ENCODE data around the gene RAB7A.
"Not testable (repeated sequence)": the region's sequence is repeated elsewhere in the genome, so short reads cannot be mapped to it uniquely, and the experiment has no call there.

Gene RAB7A

DNA sequence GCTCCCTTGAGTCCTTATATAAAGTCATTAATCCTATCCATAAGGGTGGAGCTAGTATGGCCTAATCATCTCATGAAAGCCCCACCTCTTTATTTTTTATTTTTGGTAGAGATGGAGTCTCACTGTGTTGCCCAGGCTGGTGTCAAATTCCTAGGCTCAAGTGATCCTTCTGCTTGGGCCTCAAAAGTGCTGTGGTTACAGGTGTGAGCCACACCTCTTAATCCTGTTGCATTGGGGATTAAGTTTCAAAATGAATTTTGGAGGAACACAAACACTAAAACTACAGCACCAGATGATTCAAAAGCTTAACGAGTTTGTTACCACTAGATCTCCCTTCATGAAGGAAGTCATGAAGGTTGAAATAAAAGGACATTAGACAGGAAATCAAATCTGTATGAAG, 27.7 kb downstream of the RAB7A start:
- DNase-seq (ENCODE audit: low read depth): no peak

DNA sequence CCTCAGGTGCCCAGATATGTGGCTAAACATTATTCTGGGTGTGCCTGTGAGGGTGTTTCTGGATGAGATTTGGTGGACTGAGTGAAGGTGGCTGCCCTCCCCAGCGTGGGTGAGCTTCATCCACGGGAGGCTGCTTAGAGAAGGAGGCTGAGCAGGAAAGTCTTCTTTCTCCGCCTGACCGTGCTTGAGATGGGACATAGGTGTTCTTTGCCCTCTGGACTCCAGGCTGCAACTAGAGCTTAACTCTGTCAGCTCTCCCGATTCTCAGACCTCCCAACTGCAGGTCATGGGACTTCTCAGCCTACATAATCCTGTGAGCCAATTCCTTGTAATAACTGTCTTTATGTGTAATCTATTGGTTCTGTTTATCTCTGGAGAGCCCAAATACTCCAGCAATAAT, 34.1 kb downstream of the RAB7A start:
- no peak for DNase-seq (ENCODE audit: low read depth)

DNA sequence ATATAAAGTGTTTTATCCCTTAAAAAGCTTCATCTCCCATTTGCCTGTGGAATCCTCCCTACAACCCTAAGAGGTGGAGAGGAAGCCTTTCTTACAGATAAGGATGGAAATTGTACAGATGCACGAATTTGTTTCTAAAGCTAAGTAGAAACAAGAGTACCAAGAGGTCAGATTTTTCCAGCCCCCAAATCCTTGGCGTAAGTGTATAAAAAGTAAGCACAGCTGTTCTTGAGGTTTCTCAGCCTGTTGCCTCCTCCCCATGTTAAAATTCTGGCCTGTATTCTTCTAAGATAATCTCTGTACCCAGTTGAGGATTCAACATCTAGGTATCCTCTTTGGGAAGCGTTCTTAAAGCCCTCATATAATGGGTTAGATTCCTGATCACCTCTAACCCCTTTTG, 34.9 kb downstream of the RAB7A start:
- no peak for DNase-seq (ENCODE audit: low read depth)

DNA sequence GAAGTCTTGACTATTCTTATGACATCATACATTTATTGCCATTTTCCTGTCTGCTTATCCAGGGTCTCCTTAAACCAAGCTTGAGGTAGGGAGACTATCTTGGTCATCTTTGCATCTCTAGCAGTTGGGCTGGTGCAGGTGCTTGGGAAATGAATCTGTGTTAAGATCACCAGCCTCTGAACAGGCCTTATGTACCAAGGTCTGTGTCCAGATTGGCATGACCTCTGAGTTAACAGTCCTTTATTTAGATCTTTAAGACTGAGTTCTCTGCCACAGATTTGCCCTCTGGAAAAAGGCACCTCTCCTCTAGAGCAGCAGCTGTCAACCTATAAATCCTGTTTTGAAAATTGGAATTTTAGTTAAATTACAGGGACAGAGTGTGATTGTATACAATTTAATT, 35.4 kb downstream of the RAB7A start:
- DNase-seq (ENCODE audit: low read depth): no peak

GRCh38 chr3:128763967-128764366, 38.0 kb downstream of the RAB7A start:
- no peak for DNase-seq (ENCODE audit: low read depth)

- no peak for DNase-seq (ENCODE audit: low read depth)
These were observed 38.9 kb downstream of the RAB7A start for GRCh38 chr3:128764863-128765262.

- DNase-seq (ENCODE audit: low read depth): no peak
These were observed 41.2 kb downstream of the RAB7A start for GRCh38 chr3:128767094-128767750.

DNA sequence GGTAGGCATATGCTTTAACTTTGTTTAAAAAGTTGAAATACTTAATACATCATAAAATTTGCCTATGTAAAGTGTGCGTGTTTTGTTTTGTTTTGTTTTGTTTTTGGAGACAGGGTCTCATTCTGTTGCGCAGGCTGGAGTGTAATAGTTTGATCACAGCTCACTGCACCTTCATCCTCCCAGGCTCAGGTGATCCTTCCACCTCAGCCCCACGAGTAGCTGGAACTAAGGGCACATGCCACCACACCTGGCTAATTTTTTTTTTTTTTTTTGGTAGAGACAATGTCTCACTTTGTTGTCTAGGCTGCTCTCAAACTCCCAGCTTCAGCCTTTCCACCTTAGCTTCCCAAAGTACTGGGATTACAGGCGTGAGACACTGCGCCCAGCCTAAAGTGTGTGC, 42.5 kb downstream of the RAB7A start:
- DNase-seq (ENCODE audit: low read depth): no peak

DNA sequence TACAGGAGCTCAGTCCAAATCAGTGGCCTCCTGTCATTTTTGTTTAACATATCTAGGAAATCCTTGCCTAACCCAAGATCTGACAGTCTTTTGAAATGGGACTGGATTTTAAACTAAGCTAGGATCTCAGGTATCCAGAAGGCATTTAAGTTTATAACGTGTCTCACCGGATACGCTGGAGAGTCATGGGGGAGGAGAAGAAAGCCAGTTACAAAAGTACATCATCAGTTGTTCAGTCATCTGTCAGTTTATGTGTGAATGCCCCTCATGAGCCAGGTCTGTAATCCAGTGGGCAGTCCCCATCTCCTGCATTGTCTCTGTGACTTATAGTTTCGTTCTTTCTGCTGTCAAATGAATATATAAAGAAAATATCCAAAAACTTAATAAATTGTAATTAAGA, 44.4 kb downstream of the RAB7A start:
- no peak for DNase-seq (ENCODE audit: low read depth)

- not testable (repeated sequence) for DNase-seq (ENCODE audit: low read depth)
These were observed 47.2 kb downstream of the RAB7A start for GRCh38 chr3:128773189-128773588.

- DNase-seq (ENCODE audit: low read depth): not testable (repeated sequence)
These were observed 47.6 kb downstream of the RAB7A start for GRCh38 chr3:128773592-128773991.

DNA sequence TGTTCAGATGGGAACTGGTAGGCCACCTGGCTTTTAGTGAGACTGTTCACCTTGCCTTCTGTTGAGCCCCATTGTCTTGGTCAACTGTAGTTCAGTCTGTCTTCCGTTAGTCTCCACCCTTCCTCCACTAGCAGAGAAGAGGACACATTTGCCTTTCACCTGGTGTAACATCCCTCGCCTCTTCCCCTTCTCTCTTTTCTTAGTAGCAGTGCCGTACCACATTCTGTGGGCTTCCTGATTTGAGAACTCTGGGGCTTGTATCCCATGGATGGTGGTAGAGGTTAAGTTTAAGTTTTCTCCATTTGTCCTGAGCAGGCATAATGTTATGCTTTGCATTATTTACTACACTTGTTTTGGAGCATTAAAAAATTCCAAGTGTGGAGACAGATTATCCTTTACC, 49.3 kb downstream of the RAB7A start:
- DNase-seq (ENCODE audit: low read depth): no peak

GRCh38 chr3:128775906-128776542, 50.0 kb downstream of the RAB7A start:
- no peak for DNase-seq (ENCODE audit: low read depth)

DNA sequence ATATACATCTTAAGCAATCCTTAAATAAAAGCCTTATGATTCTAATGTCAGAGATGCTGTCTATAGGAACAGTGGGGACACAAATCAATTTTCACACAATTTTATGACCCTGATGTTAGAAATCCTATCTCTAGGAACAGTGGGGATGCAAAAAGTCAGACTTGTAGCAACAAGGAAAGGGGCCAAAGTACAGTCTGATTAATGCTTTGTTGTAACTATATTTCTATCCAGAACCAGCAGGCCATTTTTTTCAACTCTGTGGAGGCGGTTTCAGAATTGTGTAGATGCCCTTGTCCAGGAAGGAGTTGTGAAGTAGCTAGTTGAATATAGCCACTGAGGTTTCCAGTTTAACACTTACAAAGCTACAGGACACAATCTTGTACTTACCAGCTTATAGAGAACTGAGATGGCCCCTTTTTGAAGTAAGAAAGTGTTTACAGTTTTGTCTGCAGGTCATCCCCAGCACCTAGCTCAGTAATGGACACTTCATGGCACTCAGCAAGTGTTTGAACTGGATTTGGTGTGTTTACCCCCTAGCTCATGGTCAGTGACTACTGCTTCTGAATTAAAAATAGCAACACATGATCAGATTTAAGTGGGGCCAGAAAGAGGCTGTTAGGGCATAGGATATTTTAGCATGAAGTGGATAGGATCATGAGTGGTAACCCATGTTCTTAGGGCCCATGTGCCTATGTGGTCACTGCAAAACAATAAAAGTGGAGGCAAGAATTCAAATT, 54.3 kb downstream of the RAB7A start:
- DNase-seq (ENCODE audit: low read depth): no peak

- DNase-seq (ENCODE audit: low read depth): no peak
These were observed 55.2 kb downstream of the RAB7A start for GRCh38 chr3:128781164-128781563.

DNA sequence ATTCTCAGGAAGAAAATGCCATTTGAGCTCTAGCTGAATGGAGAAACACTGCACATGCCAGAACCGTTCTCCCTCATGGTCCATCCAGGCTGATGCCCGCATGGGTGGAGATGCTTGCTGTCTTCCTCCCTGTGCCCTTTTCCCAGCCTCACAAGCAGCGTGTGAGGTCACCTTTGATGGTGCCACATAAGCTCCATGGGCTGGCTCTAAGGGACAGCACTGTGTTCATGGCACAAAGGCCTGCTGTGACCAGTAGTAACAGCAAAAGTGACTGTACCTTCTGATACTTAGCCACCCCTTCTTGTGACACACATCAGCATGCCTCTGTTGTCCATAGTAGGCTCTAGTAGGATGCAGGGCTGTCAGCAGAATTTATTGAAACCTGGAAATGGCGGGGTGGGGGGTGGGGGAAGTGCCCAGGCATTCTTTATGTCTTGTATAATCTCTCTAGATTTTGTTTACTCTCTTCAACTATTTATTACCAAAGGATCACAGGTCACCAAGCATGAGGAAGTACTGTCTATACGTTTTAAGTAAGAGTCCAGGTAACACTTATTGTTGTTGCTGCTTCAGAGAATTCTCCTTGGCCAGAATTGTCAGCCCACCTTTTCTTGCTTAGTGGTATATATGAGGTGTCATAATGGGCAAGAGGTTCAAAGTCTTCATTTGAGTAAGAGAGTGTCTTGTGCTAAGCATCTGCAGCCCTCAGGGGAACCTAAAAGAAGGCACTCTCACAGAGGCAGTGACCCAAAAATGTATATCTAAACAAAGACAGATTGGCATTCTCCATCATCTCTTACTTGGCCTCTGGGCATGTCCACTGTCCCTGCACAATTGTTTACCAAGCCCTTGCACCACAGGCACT, 56.5 kb downstream of the RAB7A start:
- DNase-seq (ENCODE audit: low read depth): no peak

DNA sequence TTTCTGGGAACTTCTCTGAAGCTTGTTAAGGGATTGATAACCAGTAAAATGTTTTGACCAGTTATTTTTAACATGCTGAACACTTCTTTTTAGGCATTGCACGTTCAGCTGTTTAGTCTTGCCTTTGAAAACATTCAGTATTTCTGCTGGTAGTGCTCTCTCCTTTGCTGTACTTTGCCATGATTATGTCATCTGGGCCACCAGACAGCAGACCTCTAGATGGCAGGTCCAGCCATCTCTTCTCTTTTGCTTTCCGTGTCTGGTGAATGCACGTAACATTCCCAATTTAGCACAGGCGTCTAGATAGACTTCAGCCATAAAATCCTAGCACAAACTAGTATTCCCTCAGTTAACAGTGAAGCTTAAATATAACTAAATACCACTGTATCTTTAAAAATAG, 57.8 kb downstream of the RAB7A start:
- no peak for DNase-seq (ENCODE audit: low read depth)

GRCh38 chr3:128784232-128784631, 58.2 kb downstream of the RAB7A start:
- DNase-seq (ENCODE audit: low read depth): no peak

GRCh38 chr3:128784843-128785242, 58.9 kb downstream of the RAB7A start:
- no peak for DNase-seq (ENCODE audit: low read depth)

GRCh38 chr3:128786434-128787020, 60.5 kb downstream of the RAB7A start:
- peak; percentile 12 for DNase-seq (ENCODE audit: low read depth)

DNA sequence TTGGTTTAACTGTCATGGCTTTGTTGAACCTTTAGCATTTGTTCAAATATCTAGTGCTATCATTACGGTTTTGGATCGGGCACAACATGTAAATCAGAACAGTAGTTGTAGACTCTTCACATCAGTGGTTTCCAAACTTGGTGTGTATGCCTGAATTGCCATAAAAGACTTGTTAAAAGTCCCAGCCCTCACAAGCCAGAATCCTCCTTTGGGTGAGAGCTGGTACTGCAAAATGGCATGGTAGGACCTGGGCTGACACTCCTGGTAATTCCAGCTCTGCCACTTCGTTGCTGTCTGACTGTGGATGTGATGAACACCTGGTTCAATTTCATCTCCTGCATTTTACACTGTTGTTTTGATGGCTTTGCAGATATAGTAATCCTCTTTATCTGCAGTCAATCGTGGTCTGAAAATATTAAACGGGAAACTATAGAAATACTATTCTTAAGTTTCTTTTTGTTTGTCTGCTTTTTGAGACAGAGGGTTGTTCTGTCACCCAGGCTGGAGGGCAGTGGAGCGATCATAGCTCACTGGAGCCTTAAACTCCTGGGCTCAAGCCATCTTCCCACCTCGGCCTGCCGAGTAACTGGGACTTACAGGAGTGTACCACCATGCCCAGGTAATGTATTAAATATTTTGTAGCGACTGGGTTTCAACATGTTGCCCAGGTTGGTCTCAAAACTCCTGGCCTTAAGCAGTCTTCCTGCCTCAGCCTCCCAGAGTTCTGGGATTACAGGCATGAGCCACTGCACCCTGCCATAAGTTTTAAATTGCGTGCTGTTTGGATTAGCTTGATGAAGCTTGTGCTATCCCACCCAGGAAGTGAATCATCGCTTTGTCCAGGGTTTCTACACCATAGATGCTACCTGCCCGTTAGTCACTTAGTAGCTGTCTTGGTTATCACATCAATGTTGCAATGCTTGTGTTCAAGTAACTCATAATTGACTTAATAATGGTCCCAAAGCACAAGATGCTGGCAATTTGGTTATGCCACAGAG, 61.6 kb downstream of the RAB7A start:
- no peak for DNase-seq (ENCODE audit: low read depth)

Measured in GM04503 (cell line).